ENCODE data around the gene RNF133. TPM values are rescaled to one million over a fixed set of nuclear protein-coding genes. Genes with fewer than 3 reads are reported as not detected.

RNF133 gene
- total and polyA plus RNA-seq, 2 experiments from 2014 or later = 0.10 to 2.2 TPM

DNA sequence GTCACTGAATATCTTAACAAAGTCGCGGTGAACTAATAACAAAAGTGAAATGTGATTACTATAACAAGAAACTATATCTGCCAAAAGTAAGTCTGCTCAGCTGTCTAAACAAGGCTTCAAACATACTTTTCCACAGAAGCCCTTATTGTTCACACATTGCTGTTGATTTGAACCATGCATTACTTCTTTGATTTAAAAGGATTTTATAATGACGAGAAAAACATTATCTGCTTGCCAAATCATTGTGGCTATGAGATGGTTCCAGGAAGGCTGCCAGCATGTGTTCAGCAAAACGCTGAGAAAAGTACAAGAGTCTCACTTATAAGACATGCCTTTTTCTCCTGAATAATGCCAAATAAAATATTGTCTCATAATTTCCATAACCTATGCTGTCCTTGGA lies 24.4 kb downstream of the RNF133 start:
- WGBS (ENCODE audit: low lambda C conversion rate, missing lambda C conversion rate) = 61% methylated on average over 4 of the region's 4 CpGs
- H3K79me2 ChIP-seq = no peaks in the 10 kb centered on the region
- H3K27me3 ChIP-seq = no peaks in the 10 kb centered on the region
- TF ChIP-seq EZH2phosphoT487 (IDR thresholded peaks at IDR 0.05; ENCODE audit: low read depth, severe bottlenecking, unreplicated experiment) (no peak), EZH2 (IDR thresholded peaks at IDR 0.05; ENCODE audit: borderline replicate concordance) (no peak), CTCF (IDR thresholded peaks at IDR 0.05; ENCODE audit: poor library complexity) (no peak)
- no peaks in the 10 kb centered on the region for H4K20me1 ChIP-seq (ENCODE audit: insufficient read depth, poor library complexity, severe bottlenecking)
- H2AFZ ChIP-seq = no peak overlapping the region
- peak overlapping the region; percentile 50 for H3K4me2 ChIP-seq
- no peaks in the 10 kb centered on the region for H3K9me3 ChIP-seq (ENCODE audit: low read depth)
- H3K27ac ChIP-seq = no peak overlapping the region
- H3K9me2 ChIP-seq (replicated peaks; ENCODE audit: insufficient read depth) = no peaks in the 10 kb centered on the region
- H3K4me3 ChIP-seq = no peak overlapping the region
- no peak for DNase-seq (ENCODE audit: low spot score)
- no peaks in the 10 kb centered on the region for H3K4me1 ChIP-seq (ENCODE audit: insufficient read depth)
- H3K36me3 ChIP-seq (replicated peaks; ENCODE audit: insufficient read depth, low read depth) = no peaks in the 10 kb centered on the region

- DNase-seq (ENCODE audit: low spot score) = no peak
- H3K36me3 ChIP-seq (replicated peaks; ENCODE audit: insufficient read depth, low read depth) = no peaks in the 10 kb centered on the region
- no peak overlapping the region for H2AFZ ChIP-seq
- no peak overlapping the region for H3K27ac ChIP-seq
- no peaks in the 10 kb centered on the region for H3K9me2 ChIP-seq (replicated peaks; ENCODE audit: insufficient read depth)
- H3K9me3 ChIP-seq (ENCODE audit: low read depth) = no peaks in the 10 kb centered on the region
- no peaks in the 10 kb centered on the region for H3K79me2 ChIP-seq
- H3K4me2 ChIP-seq = no peak overlapping the region
- no peaks in the 10 kb centered on the region for H4K20me1 ChIP-seq (ENCODE audit: insufficient read depth, poor library complexity, severe bottlenecking)
- TF ChIP-seq EZH2 (IDR thresholded peaks at IDR 0.05; ENCODE audit: borderline replicate concordance) (no peak), CTCF (IDR thresholded peaks at IDR 0.05; ENCODE audit: poor library complexity) (no peak), EZH2phosphoT487 (IDR thresholded peaks at IDR 0.05; ENCODE audit: low read depth, severe bottlenecking, unreplicated experiment) (no peak)
- no peak overlapping the region for H3K4me3 ChIP-seq
- 100% methylated on average over 4 of the region's 21 CpGs for WGBS (ENCODE audit: low lambda C conversion rate, missing lambda C conversion rate)
- no peaks in the 10 kb centered on the region for H3K4me1 ChIP-seq (ENCODE audit: insufficient read depth)
- no peaks in the 10 kb centered on the region for H3K27me3 ChIP-seq
Observed at GRCh38 chr7:122673951-122674350, 25.0 kb downstream of the RNF133 start.

DNA sequence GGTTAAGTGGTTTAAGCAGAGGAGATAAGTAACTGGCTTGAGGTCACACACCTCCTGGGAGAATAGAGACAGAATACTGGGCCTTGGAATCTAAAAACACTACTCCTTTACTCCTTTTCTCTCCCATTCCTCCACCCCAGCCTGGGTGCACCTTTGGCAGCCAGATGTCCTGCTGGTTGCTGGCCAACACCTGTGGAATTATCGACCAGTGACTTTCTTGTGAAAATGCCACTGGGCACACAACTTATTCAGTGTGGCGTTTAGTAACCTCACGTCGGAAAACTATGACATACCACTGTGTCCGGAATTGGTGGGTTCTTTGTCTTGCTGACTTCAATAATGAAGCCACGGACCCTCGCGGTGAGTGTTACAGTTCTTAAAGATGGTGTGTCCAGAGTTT lies 26.4 kb downstream of the RNF133 start:
- Histone ChIP-seq H3K79me2 (no peaks in the 10 kb centered on the region), H2AFZ (no peak overlapping the region), H3K27me3 (no peaks in the 10 kb centered on the region), H3K9me2 (replicated peaks; ENCODE audit: insufficient read depth) (no peaks in the 10 kb centered on the region), H3K4me3 (no peak overlapping the region), H3K4me1 (ENCODE audit: insufficient read depth) (no peaks in the 10 kb centered on the region), H4K20me1 (ENCODE audit: insufficient read depth, poor library complexity, severe bottlenecking) (no peaks in the 10 kb centered on the region), H3K9me3 (ENCODE audit: low read depth) (no peaks in the 10 kb centered on the region), H3K4me2 (no peak overlapping the region), H3K27ac (no peak overlapping the region), H3K36me3 (replicated peaks; ENCODE audit: insufficient read depth, low read depth) (no peaks in the 10 kb centered on the region)
- DNase-seq (ENCODE audit: low spot score) = no peak
- WGBS (ENCODE audit: low lambda C conversion rate, missing lambda C conversion rate) = 97% methylated on average over 8 of the region's 8 CpGs
- TF ChIP-seq EZH2 (IDR thresholded peaks at IDR 0.05; ENCODE audit: borderline replicate concordance) (no peak), EZH2phosphoT487 (IDR thresholded peaks at IDR 0.05; ENCODE audit: low read depth, severe bottlenecking, unreplicated experiment) (no peak), CTCF (IDR thresholded peaks at IDR 0.05; ENCODE audit: poor library complexity) (no peak)

GRCh38 chr7:122663733-122664132 lies 35.2 kb downstream of the RNF133 start:
- no peak for TF ChIP-seq EZH2phosphoT487 (IDR thresholded peaks at IDR 0.05; ENCODE audit: low read depth, severe bottlenecking, unreplicated experiment)
- no peak for TF ChIP-seq CTCF (IDR thresholded peaks at IDR 0.05; ENCODE audit: poor library complexity)
- no peak for TF ChIP-seq EZH2 (IDR thresholded peaks at IDR 0.05; ENCODE audit: borderline replicate concordance)
- Histone ChIP-seq H3K27ac (no peak overlapping the region), H3K36me3 (replicated peaks; ENCODE audit: insufficient read depth, low read depth) (no peaks in the 10 kb centered on the region), H3K9me2 (replicated peaks; ENCODE audit: insufficient read depth) (no peaks in the 10 kb centered on the region), H2AFZ (no peak overlapping the region), H3K4me3 (no peak overlapping the region), H4K20me1 (ENCODE audit: insufficient read depth, poor library complexity, severe bottlenecking) (no peaks in the 10 kb centered on the region), H3K27me3 (no peaks in the 10 kb centered on the region), H3K79me2 (no peaks in the 10 kb centered on the region), H3K4me1 (ENCODE audit: insufficient read depth) (no peaks in the 10 kb centered on the region), H3K9me3 (ENCODE audit: low read depth) (no peaks in the 10 kb centered on the region), H3K4me2 (no peak overlapping the region)
- no peak for DNase-seq (ENCODE audit: low spot score)
- 96% methylated on average over 2 of the region's 2 CpGs for WGBS (ENCODE audit: low lambda C conversion rate, missing lambda C conversion rate)

Data from hepatocyte (in vitro differentiated cells).